C4-2B (cell line): ENCODE data around the gene MVB12A.

ENCODE experiments used
- H3K27ac ChIP-seq: fragments of 450-650 bp; 2 replicates; pipeline ENCODE4 v1.5.1; 2017
- CTCF ChIP-seq: fragments of 450-650 bp; conservative IDR thresholded peaks from 2 replicates; pipeline ENCODE4 v1.5.1; 2017; ENCODE audit warnings: mild to moderate bottlenecking
- ZFX ChIP-seq: fragments of 450-650 bp; IDR thresholded peaks from 2 replicates; pipeline ENCODE4 v1.6.1; 2017

The MVB12A gene

GRCh38 chr19:17469481-17470067 is 49.7 kb downstream of the MVB12A start:
- TF ChIP-seq ZFX (no peak), CTCF (no peak)
- H3K27ac ChIP-seq = peak overlapping the region; percentile 55

- peak within 1 kb of the TSS; percentile 55 for H3K27ac ChIP-seq
- TF ChIP-seq CTCF (no peak), ZFX (no peak)
Measured at GRCh38 chr19:17470068-17470841, 50.4 kb downstream of the MVB12A start, which contains the start of gene SLC27A1. Gene SLC27A1 (plus strand): TSS chr19:17470524. CDS start chr19:17470541, 17 bp downstream.

- no peak for TF ChIP-seq ZFX
- TF ChIP-seq CTCF = no peak
Measured at GRCh38 chr19:17471410-17472125, 51.7 kb downstream of the MVB12A start.

GRCh38 chr19:17473041-17473440 is 53.2 kb downstream of the MVB12A start:
- TF ChIP-seq CTCF (no peak), ZFX (no peak)
- H3K27ac ChIP-seq = no peak overlapping the region

More at GRCh38 chr19:17471410-17472125, 51.7 kb downstream of the MVB12A start:
- no peak overlapping the region for H3K27ac ChIP-seq
